CD4-positive, alpha-beta T cell treated with Interferon alpha-2 for 1 hour (primary cell): ENCODE measurements around the gene HAUS8.
A peak's percentile ranks its signal among the peaks of the same experiment; 100 is the strongest.
"Not testable (repeated sequence)": the region's sequence is repeated elsewhere in the genome, so short reads cannot be mapped to it uniquely, and the experiment has no call there.

Experiments used
- DNase-seq, 2 donors: peaks; one replicate each; pipeline ENCODE4 v3.0.0-alpha.2; 2020 to 2022

The HAUS8 gene

DNA sequence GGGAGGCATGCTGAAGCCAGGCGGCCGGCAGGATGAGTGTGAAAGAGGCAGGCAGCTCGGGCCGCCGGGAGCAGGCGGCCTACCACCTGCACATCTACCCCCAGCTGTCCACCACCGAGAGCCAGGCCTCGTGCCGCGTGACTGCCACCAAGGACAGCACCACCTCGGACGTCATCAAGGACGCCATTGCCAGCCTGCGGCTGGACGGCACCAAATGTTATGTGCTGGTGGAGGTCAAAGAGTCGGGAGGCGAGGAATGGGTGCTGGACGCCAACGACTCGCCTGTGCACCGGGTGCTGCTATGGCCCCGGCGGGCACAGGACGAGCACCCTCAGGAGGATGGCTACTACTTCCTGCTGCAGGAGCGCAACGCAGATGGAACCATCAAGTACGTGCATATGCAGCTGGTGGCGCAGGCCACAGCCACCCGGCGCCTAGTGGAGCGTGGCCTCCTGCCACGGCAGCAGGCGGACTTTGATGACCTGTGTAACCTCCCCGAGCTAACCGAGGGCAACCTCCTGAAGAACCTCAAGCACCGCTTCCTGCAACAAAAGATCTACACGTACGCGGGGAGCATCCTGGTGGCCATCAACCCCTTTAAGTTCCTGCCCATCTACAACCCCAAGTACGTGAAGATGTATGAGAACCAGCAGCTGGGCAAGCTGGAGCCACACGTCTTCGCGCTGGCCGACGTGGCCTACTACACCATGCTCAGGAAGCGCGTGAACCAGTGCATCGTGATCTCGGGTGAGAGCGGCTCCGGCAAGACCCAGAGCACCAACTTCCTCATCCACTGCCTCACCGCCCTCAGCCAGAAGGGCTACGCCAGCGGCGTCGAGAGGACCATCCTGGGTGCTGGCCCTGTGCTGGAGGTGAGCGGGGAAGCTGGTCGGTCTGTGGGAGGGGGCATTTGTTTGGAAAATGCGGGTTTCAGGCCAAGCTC is 26.7 kb upstream of the HAUS8 start:
- no peak for DNase-seq

- no peak for DNase-seq
Observed at GRCh38 chr19:17098326-17098725, 23.1 kb upstream of the HAUS8 start.

GRCh38 chr19:17097593-17098126 is 22.4 kb upstream of the HAUS8 start:
- DNase-seq = no peak

DNA sequence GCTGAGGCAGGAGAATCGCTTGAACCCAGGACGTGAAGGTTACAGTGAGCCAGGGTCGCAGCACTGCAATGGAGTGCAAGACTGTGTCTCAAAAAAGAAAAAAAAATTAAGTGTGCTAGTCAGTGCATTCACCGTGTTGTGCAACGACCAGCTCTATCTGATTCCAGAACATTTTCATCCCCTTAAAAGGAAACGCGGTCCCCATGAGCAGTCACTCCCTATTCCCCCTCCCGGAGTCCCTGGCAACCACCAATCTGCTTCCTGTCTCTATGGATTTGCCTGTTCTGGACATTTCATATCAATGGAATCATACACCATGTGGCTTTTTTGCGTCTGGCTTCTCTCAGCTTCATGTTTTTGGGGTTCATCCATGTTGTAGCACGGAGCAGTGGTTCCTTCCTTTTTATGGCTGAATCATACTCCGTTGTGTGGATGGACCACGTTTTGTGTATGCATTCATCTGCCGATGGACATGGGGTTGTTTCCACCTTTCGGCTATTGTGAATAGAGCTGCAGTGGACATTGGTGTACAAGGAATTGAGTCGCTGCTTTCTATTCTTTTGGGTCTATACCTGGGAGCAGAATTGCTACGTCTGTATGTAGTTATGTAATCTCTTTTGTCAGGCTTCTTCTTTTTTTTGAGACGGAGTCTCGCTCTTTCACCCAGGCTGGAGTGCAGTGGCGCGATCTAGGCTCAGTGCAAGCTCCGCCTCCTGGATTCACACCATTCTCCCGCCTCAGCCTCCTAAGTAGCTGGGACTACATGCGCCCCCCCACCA is 20.1 kb upstream of the HAUS8 start:
- DNase-seq = no peak

DNA sequence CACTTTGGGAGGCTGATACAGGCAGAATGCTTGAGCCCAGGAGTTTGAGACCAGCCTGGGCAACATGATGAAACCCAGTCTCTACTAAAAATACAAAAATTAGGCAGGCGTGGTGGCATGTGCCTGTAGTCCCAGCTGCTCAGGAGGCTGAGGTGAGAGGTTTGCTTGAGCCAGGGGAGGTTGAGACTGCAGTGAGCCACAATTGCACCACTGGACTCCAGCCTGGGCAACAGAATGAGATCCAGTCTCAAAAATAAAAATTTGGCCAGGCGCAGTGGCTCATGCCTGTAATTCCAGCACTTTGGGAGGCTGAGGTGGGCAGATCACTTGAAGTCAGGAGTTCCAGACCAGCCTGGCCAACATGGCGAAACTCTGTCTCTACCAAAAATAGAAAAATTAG is 19.4 kb upstream of the HAUS8 start:
- not testable (repeated sequence) for DNase-seq

- DNase-seq = no peak
Observed at GRCh38 chr19:17092696-17093095, 17.4 kb upstream of the HAUS8 start.

- peak in 1 of 2 donors; percentile 50 for DNase-seq
Observed at GRCh38 chr19:17091758-17092333, 16.6 kb upstream of the HAUS8 start.

- DNase-seq = peak; percentile 19 to 60
Observed at GRCh38 chr19:17090583-17090982, 15.3 kb upstream of the HAUS8 start.

DNA sequence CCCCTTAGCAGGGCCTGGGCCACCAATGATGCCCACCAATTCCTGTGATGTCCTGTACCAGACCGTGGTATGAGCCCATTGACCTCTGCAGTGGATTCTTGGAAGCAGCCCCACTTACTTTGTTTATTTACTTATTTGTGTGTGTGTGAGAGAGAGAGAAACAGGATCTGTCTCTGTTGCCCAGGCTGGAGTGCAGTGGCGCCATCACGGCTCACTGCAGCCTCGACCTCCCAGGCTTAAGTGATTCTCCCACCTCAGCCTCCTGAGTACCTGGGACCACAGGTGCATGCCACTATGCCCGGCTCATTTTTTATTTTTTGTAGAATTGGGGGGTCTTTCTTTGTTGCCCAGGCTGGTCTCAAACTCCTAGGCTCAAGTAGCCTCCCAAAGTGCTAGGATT is 13.3 kb upstream of the HAUS8 start:
- no peak for DNase-seq

- no peak for DNase-seq
Observed at GRCh38 chr19:17086834-17087233, 11.6 kb upstream of the HAUS8 start.

- DNase-seq = no peak
Observed at GRCh38 chr19:17086120-17086519, 10.9 kb upstream of the HAUS8 start.

DNA sequence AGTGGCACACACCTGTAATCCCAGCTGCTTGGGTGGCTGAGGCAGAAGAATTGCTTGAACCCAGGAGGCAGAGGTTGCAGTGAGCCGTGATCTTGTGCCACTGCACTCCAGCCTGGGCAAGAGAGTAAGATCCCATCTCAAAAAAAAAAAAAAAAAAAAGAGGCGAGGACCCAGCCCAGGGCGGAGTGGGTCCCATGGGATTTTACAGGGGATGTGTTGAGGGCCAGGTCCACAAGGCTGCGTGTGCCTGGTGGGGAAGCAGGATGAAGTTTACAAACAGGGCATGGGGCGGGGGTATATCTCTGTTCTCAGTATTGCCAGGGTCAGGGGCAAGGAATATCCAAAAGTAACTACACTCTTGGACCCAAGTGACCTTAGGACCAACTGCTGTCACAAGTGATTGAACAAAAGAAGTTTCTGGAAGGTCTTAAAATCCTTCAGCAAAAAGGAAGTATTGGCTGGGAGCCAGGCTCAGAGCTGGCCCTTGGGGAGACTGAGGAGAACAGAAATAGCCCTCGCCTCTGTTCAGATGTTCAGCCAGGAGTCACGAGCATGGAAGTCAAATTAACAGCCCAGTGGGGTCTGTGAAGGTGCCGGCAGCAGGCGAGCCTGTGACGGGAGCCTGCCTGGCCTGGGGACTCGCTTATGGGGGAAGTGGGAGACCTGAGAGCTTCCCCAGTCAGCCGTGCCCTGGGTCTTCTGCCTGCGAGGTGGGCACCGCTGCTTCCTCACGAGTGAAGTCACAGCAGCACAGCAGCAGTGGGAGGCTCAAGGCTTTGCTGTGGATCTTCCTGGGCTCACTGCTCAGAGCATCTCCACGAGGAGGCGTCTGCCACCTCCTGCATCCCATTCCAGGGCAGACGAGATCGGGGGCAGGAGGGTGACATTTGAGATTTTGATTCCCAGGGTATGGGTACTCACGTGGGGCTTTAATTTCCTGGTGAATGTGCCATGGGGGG is 6.7 kb upstream of the HAUS8 start:
- DNase-seq = no peak

DNA sequence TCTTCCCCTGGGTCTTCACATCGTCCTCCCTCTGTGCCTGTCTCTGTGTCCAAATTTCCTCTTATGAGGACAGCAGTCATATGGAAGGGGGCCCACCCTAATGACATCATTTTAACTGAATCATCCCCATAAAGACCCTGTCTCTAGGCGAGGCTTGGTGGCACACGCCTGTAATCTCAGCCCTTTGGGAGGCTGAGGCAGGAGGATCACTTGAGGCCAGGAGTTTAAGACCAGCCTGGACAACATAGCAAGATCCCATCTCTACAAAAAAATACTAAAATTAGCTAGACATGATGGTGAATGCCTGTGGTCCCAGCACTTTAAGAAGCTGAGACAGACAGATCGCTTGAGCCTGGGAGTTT is 5.2 kb upstream of the HAUS8 start:
- no peak for DNase-seq

DNA sequence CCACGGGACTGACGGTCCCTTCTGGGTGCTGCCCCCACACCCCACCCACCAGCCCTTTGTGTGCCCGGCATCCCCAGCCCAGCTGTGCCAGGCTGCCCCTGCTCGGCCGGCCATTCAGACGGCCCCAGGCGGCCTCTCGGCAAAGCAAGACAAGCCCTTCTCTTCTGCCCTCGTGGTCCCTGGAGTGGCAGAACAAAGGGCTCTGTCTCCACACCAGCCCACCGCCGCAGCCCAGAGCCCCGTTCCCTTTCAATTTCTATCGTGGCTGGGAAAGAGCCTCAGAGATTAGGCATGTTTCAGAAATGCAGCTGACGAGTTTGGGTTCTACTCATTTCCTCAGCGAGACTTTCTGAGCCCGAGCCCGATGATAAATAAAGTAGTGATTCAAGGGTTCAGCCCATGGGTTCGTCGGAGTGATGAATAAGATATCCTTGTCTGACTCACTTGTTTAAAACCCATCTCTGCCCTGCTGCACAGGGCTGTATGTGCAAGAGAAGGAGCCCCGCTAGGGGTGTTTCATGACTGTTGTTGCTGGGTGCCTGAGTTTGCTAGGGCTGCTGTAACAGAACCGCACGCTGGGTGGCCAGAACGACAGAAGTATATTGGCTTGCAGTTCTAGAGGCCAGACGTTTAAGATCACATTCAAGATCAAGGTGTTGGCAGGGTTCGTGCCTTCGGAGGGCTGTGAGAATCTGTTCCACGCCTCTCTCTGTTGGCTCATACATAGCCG is 4.6 kb upstream of the HAUS8 start:
- DNase-seq = peak; percentile 54 to 72

- DNase-seq = no peak
Observed at GRCh38 chr19:17078920-17079709, 3.9 kb upstream of the HAUS8 start.

DNA sequence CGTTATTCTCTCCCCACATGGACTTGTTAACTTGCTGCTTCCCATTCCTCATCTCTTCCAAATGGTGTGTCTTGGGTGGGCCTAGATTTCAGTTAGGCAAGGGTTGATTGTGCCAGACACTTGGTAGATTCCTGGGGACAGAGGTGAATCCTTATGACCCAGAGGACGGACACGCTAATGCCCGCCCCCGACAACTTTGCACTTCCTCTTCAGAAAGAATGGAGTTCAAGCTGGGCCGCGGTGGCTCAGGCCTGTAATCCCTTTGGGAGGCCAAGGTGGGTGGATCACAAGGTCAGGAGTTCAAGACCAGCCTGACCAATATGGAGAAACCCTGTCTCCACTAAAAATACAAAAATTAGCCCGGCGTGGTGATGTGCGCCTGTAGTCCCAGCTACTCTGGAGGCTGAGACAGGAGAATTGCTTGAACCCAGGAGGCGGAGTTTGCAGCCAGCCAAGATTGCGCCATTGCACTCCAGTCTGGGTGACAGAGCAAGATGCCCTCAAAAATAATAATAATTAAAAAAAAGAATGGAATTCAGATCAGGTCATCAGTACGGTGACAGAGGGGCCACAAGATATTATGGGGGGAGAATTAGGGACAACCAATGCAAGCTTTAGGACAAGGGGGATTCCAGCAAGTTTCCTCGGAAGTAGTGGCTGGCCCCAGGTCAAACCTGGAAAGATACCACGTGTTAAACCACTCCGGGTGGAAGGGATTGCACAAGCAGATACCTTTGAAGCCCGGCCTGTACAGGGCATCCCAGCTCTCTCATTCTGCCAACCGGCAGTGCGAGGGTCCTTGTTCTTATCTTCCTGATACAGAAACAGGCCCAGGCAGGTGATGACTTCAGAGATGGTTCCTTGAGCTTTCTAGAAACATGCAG is 3.0 kb upstream of the HAUS8 start:
- no peak for DNase-seq

DNA sequence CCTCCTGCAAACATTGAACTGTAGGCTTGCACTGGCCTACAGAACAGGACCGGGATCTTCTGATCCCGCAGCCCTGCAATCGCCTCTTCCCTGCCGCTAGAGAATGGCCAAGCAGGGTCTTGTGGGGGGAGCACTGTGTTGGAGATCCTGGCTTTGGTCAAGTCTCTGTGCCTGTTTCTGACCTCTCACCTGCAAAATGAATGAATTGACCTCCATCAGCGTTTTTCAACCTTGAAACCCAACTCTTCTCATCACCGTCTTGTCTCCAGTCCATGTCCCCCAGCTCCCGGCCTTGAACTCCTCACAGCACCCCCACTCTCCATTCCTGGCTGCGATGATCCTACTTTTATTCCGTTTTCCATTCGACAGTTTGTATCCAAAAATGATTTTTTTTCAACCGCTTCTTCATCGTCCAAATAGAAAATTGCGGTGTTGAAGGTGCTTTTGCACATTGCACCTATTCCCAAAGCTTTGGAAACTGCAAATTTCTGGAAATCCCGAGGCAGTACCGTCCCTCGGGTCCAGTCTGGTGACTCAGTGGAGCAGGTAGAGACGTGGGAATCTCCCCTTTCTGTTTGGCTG is 2.3 kb upstream of the HAUS8 start:
- DNase-seq = no peak

- peak in 1 of 2 donors; percentile 12 for DNase-seq
Observed at GRCh38 chr19:17076543-17076991, 1.3 kb upstream of the HAUS8 start.
